ENCODE measurements around the gene KLHL20. TPM values are rescaled to one million over a fixed set of nuclear protein-coding genes. Genes with fewer than 3 reads are reported as not detected.
A peak's percentile ranks its signal among the peaks of the same experiment; 100 is the strongest.
"Not testable (repeated sequence)": the region's sequence is repeated elsewhere in the genome, so short reads cannot be mapped to it uniquely, and the experiment has no call there.

Gene KLHL20
- total RNA-seq, 1 experiment from 2014 or later, result 36.7 TPM

- no peak for TF ChIP-seq CTCF (IDR thresholded peaks at IDR 0.05; ENCODE audit: unreplicated experiment)
- Mint-ChIP-seq H3K27me3 (ENCODE audit: insufficient read depth, unreplicated experiment) (no peaks in the 10 kb centered on the region), H3K4me3 (ENCODE audit: unreplicated experiment) (no peak overlapping the region), H3K27ac (ENCODE audit: low read depth, unreplicated experiment) (no peak overlapping the region), H3K4me1 (ENCODE audit: insufficient read depth, unreplicated experiment) (no peaks in the 10 kb centered on the region), H3K9me3 (ENCODE audit: unreplicated experiment) (peaks cover 25% of the 10 kb centered on the region), H3K36me3 (ENCODE audit: insufficient read depth, unreplicated experiment) (peaks cover 74% of the 10 kb centered on the region)
- no TSS peak for BruUV-seq (replicated peaks)
- intact Hi-C loops (cut with micrococcal nuclease), result no loop called here
- POLR2A ChIA-PET, result interaction anchor here (0.6 to 0.7 kb wide), 2 partner anchors 9 to 128 kb away, joined by 3 read pairs; no protein-coding TSS in a partner anchor
- CTCF ChIA-PET, result interaction anchor here (0.7 to 1.0 kb wide), 2 partner anchors 26 to 338 kb away, joined by 3 read pairs; no protein-coding TSS in a partner anchor
- DNase-seq (ENCODE audit: unreplicated experiment), result no peak
Observed at GRCh38 chr1:173757666-173758065, 42.9 kb downstream of the KLHL20 start.

- Mint-ChIP-seq H3K27ac (ENCODE audit: low read depth, unreplicated experiment) (no peak overlapping the region), H3K36me3 (ENCODE audit: insufficient read depth, unreplicated experiment) (peaks cover 70% of the 10 kb centered on the region), H3K4me3 (ENCODE audit: unreplicated experiment) (no peak overlapping the region), H3K4me1 (ENCODE audit: insufficient read depth, unreplicated experiment) (no peaks in the 10 kb centered on the region), H3K9me3 (ENCODE audit: unreplicated experiment) (peaks cover 25% of the 10 kb centered on the region), H3K27me3 (ENCODE audit: insufficient read depth, unreplicated experiment) (no peaks in the 10 kb centered on the region)
- no peak for DNase-seq (ENCODE audit: unreplicated experiment)
- no peak for TF ChIP-seq CTCF (IDR thresholded peaks at IDR 0.05; ENCODE audit: unreplicated experiment)
- no TSS peak for BruUV-seq (replicated peaks)
- POLR2A ChIA-PET, result interaction anchor here (0.6 to 0.7 kb wide), 2 partner anchors 9 to 129 kb away, joined by 3 read pairs; no protein-coding TSS in a partner anchor
- CTCF ChIA-PET, result interaction anchor here (0.6 to 1.0 kb wide), 4 partner anchors 54 to 1271 kb away, joined by 3 to 5 read pairs (median 4); no protein-coding TSS in a partner anchor
- intact Hi-C loops (cut with micrococcal nuclease), result no loop called here
Observed at GRCh38 chr1:173758110-173758509, 43.3 kb downstream of the KLHL20 start.

- no peak overlapping the region for H3K27ac Mint-ChIP-seq (ENCODE audit: low read depth, unreplicated experiment)
- H3K36me3 Mint-ChIP-seq (ENCODE audit: insufficient read depth, unreplicated experiment), result peaks cover 67% of the 10 kb centered on the region
- no peaks in the 10 kb centered on the region for H3K4me1 Mint-ChIP-seq (ENCODE audit: insufficient read depth, unreplicated experiment)
- DNase-seq (ENCODE audit: unreplicated experiment), result peak; percentile 27
- H3K4me3 Mint-ChIP-seq (ENCODE audit: unreplicated experiment), result no peak overlapping the region
- no peak for TF ChIP-seq CTCF (IDR thresholded peaks at IDR 0.05; ENCODE audit: unreplicated experiment)
- intact Hi-C loops (cut with micrococcal nuclease), result no loop called here
- H3K27me3 Mint-ChIP-seq (ENCODE audit: insufficient read depth, unreplicated experiment), result no peaks in the 10 kb centered on the region
- ChIA-PET CTCF (interaction anchor here (0.6 kb wide), 1 partner anchor 132 kb away, joined by 3 read pairs; no protein-coding TSS in a partner anchor), POLR2A (no interaction called here)
- BruUV-seq (replicated peaks), result no TSS peak
- H3K9me3 Mint-ChIP-seq (ENCODE audit: unreplicated experiment), result peaks cover 25% of the 10 kb centered on the region
Observed at GRCh38 chr1:173758980-173759379, 44.2 kb downstream of the KLHL20 start.

- Mint-ChIP-seq H3K36me3 (ENCODE audit: insufficient read depth, unreplicated experiment) (peaks cover 47% of the 10 kb centered on the region), H3K9me3 (ENCODE audit: unreplicated experiment) (peaks cover 25% of the 10 kb centered on the region)
- DNase-seq (ENCODE audit: unreplicated experiment); H3K27me3 Mint-ChIP-seq (ENCODE audit: insufficient read depth, unreplicated experiment); intact Hi-C loops (cut with micrococcal nuclease); BruUV-seq (replicated peaks); H3K4me1 Mint-ChIP-seq (ENCODE audit: insufficient read depth, unreplicated experiment); H3K4me3 Mint-ChIP-seq (ENCODE audit: unreplicated experiment); H3K27ac Mint-ChIP-seq (ENCODE audit: low read depth, unreplicated experiment): not testable (repeated sequence)
- CTCF ChIA-PET, result interaction anchor here (0.8 to 1.7 kb wide), 3 partner anchors 16 to 335 kb away, joined by 3 to 4 read pairs (median 3); no protein-coding TSS in a partner anchor
- POLR2A ChIA-PET, result interaction anchor here (0.5 to 0.7 kb wide), 3 partner anchors 11 to 1495 kb away, joined by 3 read pairs; no protein-coding TSS in a partner anchor
Observed at GRCh38 chr1:173764331-173764730, 49.5 kb downstream of the KLHL20 start.

Measured in MCF 10A (cell line).